HepG2 (cell line): ENCODE measurements around the gene KCNJ8. TPM values are rescaled to one million over a fixed set of nuclear protein-coding genes. Genes with fewer than 3 reads are reported as not detected.

Source experiments
- ATAC-seq: fragments of 200-7000 bp; cut with Tn5 transposase; 3 replicates; pipeline ENCODE4 v1.9.1; 2020; ENCODE audit warnings: mild to moderate bottlenecking, moderate library complexity
- BruUV-seq: library from RNA; stranded (reverse); fragments of 400-500 nt; replicated peaks from 2 replicates; lab custom pipeline; 2021; lab: Mats Ljungman, UMichigan
- CTCF ChIA-PET: fragments of 300-600 bp; formaldehyde crosslinking; extraction: SDS; loops from one replicate; lab custom pipeline; 2021; ENCODE audit warnings: low total read pairs, inconsistent platforms, low intra/inter-chr PET ratio; lab: Yijun Ruan, JAX
- POLR2A ChIA-PET: fragments of 350-600 bp; sonication (Branson Sonifier 250); formaldehyde crosslinking; loops from one replicate; lab custom pipeline; 2020; ENCODE audit warnings: antibody characterized with exemption, inconsistent platforms; lab: Yijun Ruan, JAX
- DNase-seq: peaks from one replicate; pipeline ENCODE4 v3.0.0-alpha.2; 2015; ENCODE audit warnings: low spot score
- FAIRE-seq: peaks from 3 replicates; lab custom pipeline; 2011; peaks lifted over from hg19 to GRCh38; lab: Jason Lieb, UNC
- H2AFZ ChIP-seq: one replicate; pipeline ENCODE4 v1.6.1; 2011; ENCODE audit warnings: low read length, inconsistent platforms
- H3K27ac ChIP-seq: fragments of 300-600 bp; 3 replicates; pipeline ENCODE4 v1.8.0; 2011; ENCODE audit warnings: mixed run types, mild to moderate bottlenecking, mixed read lengths, low read length, inconsistent platforms; ENCODE audit not compliant: insufficient read depth; ENCODE audit errors: extremely low read length
- H3K27me3 ChIP-seq, 2 experiments: fragments of 200-600 bp in 1 of 2; 2 replicates in 1 of 2; 3 replicates in 1 of 2; pipeline versions ENCODE4 v1.6.0 to v1.8.0; 2011; ENCODE audit warnings: low read length in 2 of 2, mild to moderate bottlenecking in 2 of 2, moderate library complexity in 2 of 2, inconsistent platforms in 1 of 2; ENCODE audit not compliant: insufficient read depth in 2 of 2, control insufficient read depth in 1 of 2
- H3K36me3 ChIP-seq, 2 experiments: fragments of 200-600 bp in 1 of 2; replicated peaks in 1 of 2; 2 replicates in 1 of 2; 3 replicates in 1 of 2; pipeline versions ENCODE4 v1.5.1 to v1.8.0; 2011; ENCODE audit warnings: low read length in 2 of 2, inconsistent platforms in 1 of 2; ENCODE audit not compliant: insufficient read depth in 2 of 2, control insufficient read depth in 1 of 2
- H3K4me1 ChIP-seq: 2 replicates; pipeline ENCODE4 v1.5.1; 2012; ENCODE audit warnings: low read length, inconsistent platforms; ENCODE audit not compliant: insufficient read depth
- H3K4me2 ChIP-seq: 2 replicates; pipeline ENCODE4 v1.6.0; 2011; ENCODE audit warnings: low read depth, low read length, inconsistent platforms
- H3K4me3 ChIP-seq, 3 experiments: fragments of 200-600 bp in 1 of 3; sonication (generic), shearing (Covaris generic) in 1 of 3; replicated peaks in 1 of 3; 2 replicates each; pipeline ENCODE4 v1.5.1; 2011 to 2016; ENCODE audit warnings: low read length in 3 of 3, inconsistent platforms in 2 of 3, low read depth in 2 of 3, mild to moderate bottlenecking in 2 of 3, control low read depth in 1 of 3, mixed read lengths in 1 of 3; ENCODE audit not compliant: insufficient read depth in 1 of 3
- H3K79me2 ChIP-seq: one replicate; pipeline ENCODE4 v1.6.1; 2011; ENCODE audit warnings: low read length, inconsistent platforms; ENCODE audit not compliant: insufficient read depth
- H3K9ac ChIP-seq: 2 replicates; pipeline ENCODE4 v1.6.0; 2011; ENCODE audit warnings: mild to moderate bottlenecking, low read depth, low read length, inconsistent platforms; ENCODE audit not compliant: insufficient read depth
- H3K9me3 ChIP-seq: 2 replicates; pipeline ENCODE4 v1.5.1; 2012; ENCODE audit warnings: mild to moderate bottlenecking, low read length
- H4K20me1 ChIP-seq: 2 replicates; pipeline ENCODE4 v1.6.0; 2011; ENCODE audit warnings: inconsistent platforms, mild to moderate bottlenecking, low read length, moderate library complexity; ENCODE audit not compliant: insufficient read depth
- BCLAF1 ChIP-seq: fragments of 450-650 bp; IDR thresholded peaks from 2 replicates; pipeline ENCODE4 v1.6.1; 2017; ENCODE audit warnings: mild to moderate bottlenecking
- CREB1 ChIP-seq, 2 experiments: fragments of 450-650 bp in 1 of 2; IDR thresholded peaks; 2 replicates each; pipeline ENCODE4 v1.6.1; 2016 to 2017; ENCODE audit warnings: control low read depth in 1 of 2, mild to moderate bottlenecking in 1 of 2, missing compliant biosample characterization in 1 of 2, missing genetic modification characterization in 1 of 2
- MTA3 ChIP-seq: sonication (generic); formaldehyde crosslinking; IDR thresholded peaks from 2 replicates; pipeline ENCODE4 v1.4.0; 2020; ENCODE audit warnings: missing genetic modification reagents
- MTF2 ChIP-seq: sonication (generic); formaldehyde crosslinking; IDR thresholded peaks from 2 replicates; pipeline ENCODE4 v1.5.0; 2020; ENCODE audit warnings: missing genetic modification reagents, borderline replicate concordance
- MYNN ChIP-seq: sonication (generic); formaldehyde crosslinking; IDR thresholded peaks from 2 replicates; pipeline ENCODE4 v1.4.0; 2020; ENCODE audit warnings: mild to moderate bottlenecking, low read depth, missing genetic modification reagents
- NR3C1 ChIP-seq: sonication (generic); formaldehyde crosslinking; IDR thresholded peaks from 2 replicates; pipeline ENCODE4 v1.4.0; 2020; ENCODE audit warnings: missing genetic modification reagents
- PTBP1 ChIP-seq: fragments of 200-400 bp; formaldehyde crosslinking; IDR thresholded peaks from 2 replicates; pipeline ENCODE4 v1.6.1; 2018; ENCODE audit warnings: low read length, low read depth; ENCODE audit not compliant: poor library complexity, severe bottlenecking
- TBL1XR1 ChIP-seq: fragments of 150-350 bp; IDR thresholded peaks from 2 replicates; pipeline ENCODE4 v1.6.1; 2014; ENCODE audit warnings: borderline replicate concordance, low read length; ENCODE audit not compliant: partially characterized antibody
- THAP8 ChIP-seq: sonication (generic); formaldehyde crosslinking; IDR thresholded peaks from 2 replicates; pipeline ENCODE4 v1.5.1; 2020; ENCODE audit warnings: missing genetic modification reagents, mild to moderate bottlenecking, borderline replicate concordance
- ZNF124 ChIP-seq: sonication (generic); formaldehyde crosslinking; IDR thresholded peaks from 2 replicates; pipeline ENCODE4 v1.4.0; 2020; ENCODE audit warnings: missing genetic modification reagents
- ZNF263 ChIP-seq: sonication (generic); formaldehyde crosslinking; IDR thresholded peaks from 2 replicates; pipeline ENCODE4 v1.4.0; 2020; ENCODE audit warnings: missing genetic modification reagents
- ZNF496 ChIP-seq: sonication (generic); formaldehyde crosslinking; IDR thresholded peaks from 2 replicates; pipeline ENCODE4 v1.8.1; 2023; ENCODE audit warnings: mild to moderate bottlenecking, moderate library complexity, missing genetic modification reagents; ENCODE audit not compliant: insufficient replicate concordance
- ZNF543 ChIP-seq: sonication (generic); formaldehyde crosslinking; IDR thresholded peaks from 2 replicates; pipeline ENCODE4 v1.4.0; 2020; ENCODE audit warnings: mild to moderate bottlenecking, missing genetic modification reagents
- ZNF572 ChIP-seq: sonication (generic); formaldehyde crosslinking; IDR thresholded peaks from 2 replicates; pipeline ENCODE4 v1.5.1; 2020; ENCODE audit warnings: mild to moderate bottlenecking, missing genetic modification reagents
- ZNF616 ChIP-seq: sonication (generic); formaldehyde crosslinking; IDR thresholded peaks from 2 replicates; pipeline ENCODE4 v1.5.0; 2020; ENCODE audit warnings: low read depth, mild to moderate bottlenecking, missing genetic modification reagents
- ZNF740 ChIP-seq: sonication (generic); formaldehyde crosslinking; IDR thresholded peaks from 2 replicates; pipeline ENCODE4 v1.4.0; 2020; ENCODE audit warnings: missing genetic modification reagents
- WGBS: methylation state at CpG from one replicate; pipeline ENCODE4 v1.1.6; 2017; ENCODE audit warnings: low lambda C conversion rate; 5-methylcytosine and 5-hydroxymethylcytosine counted together
- in situ Hi-C: cut with HindIII; loops from 2 replicates; pipeline ENCODE4 v1.10.0; 2017; ENCODE audit warnings: low pct_unique_long_range_greater_than_20kb; ENCODE audit not compliant: extremely low pct_ligation_motif_present
- intact Hi-C: fragments of 100-400 bp; cut with micrococcal nuclease; formaldehyde crosslinking; loops from one replicate; pipeline ENCODE4 v1.10.0; 2022; ENCODE audit not compliant: unreplicated experiment
- polyA plus RNA-seq, 8 experiments: library from polyadenylated mRNA; depleted of rRNA in 3 of 8; stranded (reverse) in 7 of 8; unstranded in 1 of 8; fragments of >200 nt; fragmentation: Illumina TruSeq in 4 of 8; extraction: Trizol in 4 of 8; gene quantifications; 2 replicates each; pipeline versions ENCODE4 v1.2.1 to v1.2.3, GENCODE V29; 2011 to 2016; ENCODE audit warnings: low read depth in 4 of 8, missing spikeins in 1 of 8, mixed read lengths in 1 of 8; ENCODE audit not compliant: insufficient read depth in 1 of 8
- total RNA-seq, 5 experiments: library from RNA; depleted of rRNA; stranded (reverse); fragments of >200 nt; fragmentation: Illumina TruSeq; extraction: Trizol; gene quantifications; 2 replicates each; pipeline ENCODE4 v1.2.3, GENCODE V29; 2016; ENCODE audit warnings: low read depth in 1 of 5

Gene KCNJ8
- total and polyA plus RNA-seq, 2 of the 13 experiments (the other 11 are each of a cell fraction or from before 2014, with no cell fraction given): not detected

GRCh38 chr12:21751517-21751916 lies 23.0 kb downstream of the KCNJ8 start:
- H3K27me3 ChIP-seq: no peaks in the 10 kb centered on the region
- BruUV-seq: no TSS peak
- H3K9ac ChIP-seq: no peak overlapping the region
- H3K9me3 ChIP-seq: peaks cover 12% of the 10 kb centered on the region; the same call in 1 of the 2 replicates
- CTCF ChIA-PET: no interaction called here
- no peaks in the 10 kb centered on the region for H4K20me1 ChIP-seq
- no peak for FAIRE-seq
- H3K27ac ChIP-seq: no peak overlapping the region
- no peaks in the 10 kb centered on the region for H3K4me1 ChIP-seq
- no peak overlapping the region for H3K4me3 ChIP-seq
- H3K36me3 ChIP-seq: no peaks in the 10 kb centered on the region
- TF ChIP-seq CREB1 (IDR thresholded peaks at IDR 0.05) (no peak), CREB1 (CRISPR knock-in tag; IDR thresholded peaks at IDR 0.05) (no peak), PTBP1 (no peak)
- TF ChIP-seq, all 625 proteins: peak for 0
- intact Hi-C loops (loop anchor here (1.0 kb wide), 1 partner anchor 26 kb away; no protein-coding TSS in a partner anchor), in situ Hi-C loops (no loop called here)
- WGBS: 13% methylated on average over 4 of the region's 4 CpGs
- H3K79me2 ChIP-seq: no peaks in the 10 kb centered on the region
- H3K4me2 ChIP-seq: no peak overlapping the region
- ATAC-seq (no peak), DNase-seq (no peak)
- POLR2A ChIA-PET: no interaction called here
- no peak overlapping the region for H2AFZ ChIP-seq

- ATAC-seq: no peak
- H3K9me3 ChIP-seq: peaks cover 25% of the 10 kb centered on the region
- H4K20me1 ChIP-seq: no peaks in the 10 kb centered on the region
- in situ Hi-C loops (no loop called here), intact Hi-C loops (no loop called here)
- no peaks in the 10 kb centered on the region for H3K4me1 ChIP-seq
- CTCF ChIA-PET: no interaction called here
- H3K27me3 ChIP-seq: no peaks in the 10 kb centered on the region
- H3K4me3 ChIP-seq: no peak overlapping the region
- no peak overlapping the region for H3K9ac ChIP-seq
- no peak for FAIRE-seq
- WGBS: 4% methylated on average over 6 of the region's 6 CpGs
- POLR2A ChIA-PET: no interaction called here
- DNase-seq: no peak
- H3K27ac ChIP-seq: no peak overlapping the region
- no peaks in the 10 kb centered on the region for H3K79me2 ChIP-seq
- BruUV-seq: no TSS peak
- H3K36me3 ChIP-seq: no peaks in the 10 kb centered on the region
- no peak overlapping the region for H3K4me2 ChIP-seq
- no peak overlapping the region for H2AFZ ChIP-seq
- TF ChIP-seq ZNF124 (CRISPR knock-in tag) (no peak), ZNF263 (CRISPR knock-in tag) (no peak), THAP8 (CRISPR knock-in tag) (no peak), ZNF572 (CRISPR knock-in tag) (no peak), ZNF616 (no peak), TBL1XR1 (no peak), MTA3 (CRISPR knock-in tag) (no peak), MTF2 (no peak), ZNF543 (no peak), MYNN (CRISPR knock-in tag) (no peak), NR3C1 (no peak), ZNF740 (CRISPR knock-in tag) (no peak), BCLAF1 (no peak), ZNF496 (CRISPR knock-in tag) (no peak)
Observed at GRCh38 chr12:21745258-21745657, 29.2 kb downstream of the KCNJ8 start.
